NCI-H2107 treated with DMSO at 0.1 percent for 48 hours (cell line): ENCODE results near the gene C8G.
A peak's percentile ranks its signal among the peaks of the same experiment; 100 is the strongest.

Source experiments
- DNase-seq: peaks from one replicate; lab custom pipeline; 2025; ENCODE audit not compliant: unreplicated experiment; lab: John Stamatoyannopoulos, UW

Gene C8G

GRCh38 chr9:136920069-136920468 is 25.0 kb upstream of the C8G start:
- no peak for DNase-seq

- DNase-seq: no peak
Measured at GRCh38 chr9:136920734-136921231, 24.3 kb upstream of the C8G start.

- DNase-seq: no peak
Measured at GRCh38 chr9:136921307-136921706, 23.7 kb upstream of the C8G start.

- no peak for DNase-seq
Measured at GRCh38 chr9:136921718-136922117, 23.3 kb upstream of the C8G start.

- no peak for DNase-seq
Measured at GRCh38 chr9:136922540-136922939, 22.5 kb upstream of the C8G start.

GRCh38 chr9:136923881-136924280 is 21.2 kb upstream of the C8G start:
- peak; percentile 80 for DNase-seq

GRCh38 chr9:136925414-136926153 is 19.5 kb upstream of the C8G start:
- no peak for DNase-seq

GRCh38 chr9:136926154-136926704 is 18.8 kb upstream of the C8G start:
- no peak for DNase-seq

- DNase-seq: no peak
Measured at GRCh38 chr9:136926749-136927148, 18.3 kb upstream of the C8G start.

GRCh38 chr9:136927343-136928271 is 17.4 kb upstream of the C8G start:
- DNase-seq: no peak

GRCh38 chr9:136928591-136928990 is 16.5 kb upstream of the C8G start:
- DNase-seq: no peak

- no peak for DNase-seq
Measured at GRCh38 chr9:136930014-136930413, 15.0 kb upstream of the C8G start.

GRCh38 chr9:136931611-136932130 is 13.4 kb upstream of the C8G start:
- DNase-seq: no peak

GRCh38 chr9:136934277-136934676 is 10.8 kb upstream of the C8G start:
- no peak for DNase-seq

GRCh38 chr9:136935651-136936050 is 9.4 kb upstream of the C8G start:
- no peak for DNase-seq

- DNase-seq: no peak
Measured at GRCh38 chr9:136936645-136937170, 8.3 kb upstream of the C8G start.

- no peak for DNase-seq
Measured at GRCh38 chr9:136937186-136938001, 7.6 kb upstream of the C8G start.

GRCh38 chr9:136939431-136939995 is 5.5 kb upstream of the C8G start:
- no peak for DNase-seq

GRCh38 chr9:136939996-136940525 is 5.0 kb upstream of the C8G start:
- DNase-seq: no peak
